NCI-H2196 (cell line): ENCODE results near the gene TBC1D3I.
"Not testable (repeated sequence)": the region's sequence is repeated elsewhere in the genome, so short reads cannot be mapped to it uniquely, and the experiment has no call there.

ENCODE experiments used
- DNase-seq: peaks from one replicate; lab custom pipeline; 2025; ENCODE audit not compliant: unreplicated experiment; lab: John Stamatoyannopoulos, UW

The TBC1D3I gene

DNA sequence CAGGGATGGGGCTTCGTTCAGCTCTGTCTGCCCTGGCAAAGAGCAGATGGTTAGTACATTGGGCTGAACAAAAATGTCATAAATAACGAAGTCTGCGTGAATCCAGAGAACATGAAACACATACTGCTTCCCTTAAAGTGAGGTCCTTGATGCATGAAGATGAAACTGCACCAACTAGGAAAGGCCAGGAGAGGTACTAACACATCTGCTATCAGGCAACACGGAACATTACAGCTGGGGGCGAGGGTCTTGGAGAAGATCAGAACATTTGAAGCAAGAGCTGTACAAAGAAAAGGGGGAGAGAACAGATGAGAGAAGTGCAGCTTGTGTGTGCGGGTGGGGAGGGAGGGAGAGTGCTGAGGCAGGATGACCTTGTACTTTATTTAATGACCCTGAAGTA, 57.0 kb downstream of the TBC1D3I start:
- not testable (repeated sequence) for DNase-seq

- DNase-seq = not testable (repeated sequence)
Measured at GRCh38 chr17:36206486-36206821, 57.9 kb downstream of the TBC1D3I start.

GRCh38 chr17:36205637-36206485, 58.5 kb downstream of the TBC1D3I start:
- no peak for DNase-seq

- DNase-seq = no peak
Measured at GRCh38 chr17:36204724-36205500, 59.5 kb downstream of the TBC1D3I start.
